Stomach (tissue), 19 donors: ENCODE results near the gene CD33. TPM values are rescaled to one million over a fixed set of nuclear protein-coding genes. Genes with fewer than 3 reads are reported as not detected.
"Not testable (repeated sequence)": the region's sequence is repeated elsewhere in the genome, so short reads cannot be mapped to it uniquely, and the experiment has no call there.

Experiments used
- DNase-seq, 2 donors: peaks; one replicate each; pipeline versions ENCODE4 v3.0.0 to v3.0.0-alpha.2; 2013 to 2019
- H3K27ac ChIP-seq, 5 donors: fragments of 200-600 bp in 4 of 5; sonication (generic) in 4 of 5; one replicate each; pipeline ENCODE4 v1.5.1; 2013 to 2019; ENCODE audit warnings: mild to moderate bottlenecking in 1 of 5, moderate library complexity in 1 of 5
- H3K27me3 ChIP-seq, 3 donors: fragments of 200-600 bp; sonication (generic); one replicate each; pipeline ENCODE4 v1.5.1; 2017 to 2019; ENCODE audit warnings: mixed run types in 1 of 3
- H3K36me3 ChIP-seq, 4 donors: fragments of 200-600 bp; sonication (generic); 1 replicate in 3 of 4; 2 replicates in 1 of 4; pipeline ENCODE4 v1.5.1; 2016 to 2019
- H3K4me1 ChIP-seq, 4 donors: fragments of 200-600 bp; sonication (generic); one replicate each; pipeline ENCODE4 v1.5.1; 2016 to 2019
- H3K4me3 ChIP-seq, 4 donors: fragments of 200-600 bp; sonication (generic) in 3 of 4; one replicate each; pipeline ENCODE4 v1.5.1; 2016 to 2019; ENCODE audit warnings: mild to moderate bottlenecking in 1 of 4
- H3K9me3 ChIP-seq, 4 donors: fragments of 200-600 bp; sonication (generic); one replicate each; pipeline ENCODE4 v1.5.1; 2016 to 2019
- CTCF ChIP-seq, 7 experiments: fragments of 450-650 bp in 4 of 7; fragments of 200-600 bp in 3 of 7; sonication (generic) in 3 of 7; IDR thresholded peaks; one replicate each; pipeline ENCODE4 v1.5.1; 2016 to 2019; ENCODE audit warnings: antibody characterized with exemption in 7 of 7, control low read depth in 2 of 7, mild to moderate bottlenecking in 1 of 7
- EP300 ChIP-seq: sonication (generic); formaldehyde crosslinking; IDR thresholded peaks from one replicate; pipeline ENCODE4 v1.6.1; 2017; ENCODE audit warnings: antibody characterized with exemption
- POLR2A ChIP-seq, 4 donors: fragments of 450-650 bp; IDR thresholded peaks; one replicate each; pipeline ENCODE4 v1.6.1; 2016; ENCODE audit warnings: antibody characterized with exemption in 4 of 4, control low read depth in 2 of 4, mild to moderate bottlenecking in 1 of 4, moderate library complexity in 1 of 4
- POLR2AphosphoS5 ChIP-seq, 3 donors: sonication (generic); formaldehyde crosslinking; IDR thresholded peaks; one replicate each; pipeline ENCODE4 v1.6.1; 2016; ENCODE audit warnings: antibody characterized with exemption in 3 of 3
- WGBS, 5 donors: extraction: QIAGEN DNeasy Blood & Tissue Kit in 3 of 5; methylation state at CpG; one replicate each; pipeline versions ENCODE4 v1.1.5 to v1.1.7; 2013 to 2018; 5-methylcytosine and 5-hydroxymethylcytosine counted together
- intact Hi-C: fragments of 100-400 bp; cut with DNase I; formaldehyde crosslinking; loops from one replicate; pipeline ENCODE4 v1.15.1; 2023; ENCODE audit warnings: low total_unique reads
- long read RNA-seq, 10 donors: transcript quantifications; one replicate each; lab custom pipeline, GENCODE V29; 2026
- polyA plus RNA-seq, 3 donors: library from polyadenylated mRNA; stranded (reverse); fragments of 200-250 nt; gene quantifications; one replicate each; pipeline ENCODE4 v1.2.3, GENCODE V29; 2013
- total RNA-seq, 5 donors: library from RNA; depleted of rRNA; stranded (reverse); fragments of >200 nt; gene quantifications; one replicate each; pipeline versions ENCODE4 v1.1.0 to v1.2.3, GENCODE V29; 2014 to 2016
- donor health status: healthy with polysubstance abuse.
- donor health status: Bipolar disorder and iron deficiency.
- donor health status: healthy.

Gene CD33
- total RNA-seq (1 to 10 TPM in 2 of 5 donors, not detected in 3; 3.7 to 4.8 TPM), polyA plus RNA-seq (1 to 10 TPM; 1.7 to 3.0 (median 1.7) TPM)
- long read RNA-seq, donor 1, result 0 reads
- long read RNA-seq, donor 2, partial matches to known transcripts, result 0 of 1 reads
- long read RNA-seq, donor 2, other reads (novel, unspliced or antisense), result 0 of 1 reads
- long read RNA-seq, donor 3, result 0 reads
- long read RNA-seq, donor 4, result 0 reads
- long read RNA-seq, donor 5, partial matches to known transcripts, result 0 of 1 reads
- long read RNA-seq, donor 5, other reads (novel, unspliced or antisense), result 0 of 1 reads
- long read RNA-seq, donor 6, partial matches to known transcripts, result 0 of 1 reads
- long read RNA-seq, donor 6, other reads (novel, unspliced or antisense), result 0 of 1 reads
- long read RNA-seq, donor 7, result 0 reads
- long read RNA-seq, donor 8, result 0 reads
- long read RNA-seq, donor 9, result 0 reads
- long read RNA-seq, donor 10, partial matches to known transcripts, result 0 of 1 reads
- long read RNA-seq, donor 10, other reads (novel, unspliced or antisense), result 0 of 1 reads

GRCh38 chr19:51224898-51225393 is at the start of gene CD33:
Gene CD33, plus strand, starts transcription at chr19:51225080. Its CDS starts 39 bp downstream, at chr19:51225119.
- intact Hi-C loops, H3K9me3 ChIP-seq, H3K4me1 ChIP-seq, H3K36me3 ChIP-seq: not testable (repeated sequence)
- H3K27me3 ChIP-seq, result peaks cover 0 to 25% (median 8%) of the 10 kb centered on the region in 3 donors
- H3K4me3 ChIP-seq, result peak within 1 kb of the TSS in 3 of 4 donors; percentile 13 to 31 (median 30)
- H3K27ac ChIP-seq, result peak within 1 kb of the TSS in 1 of 5 donors; percentile 28
- peak in 1 of 2 donors; percentile 4 for DNase-seq
- WGBS, 5 donors, result 61 to 68% (median 63%) methylated on average over 7 to 11 of the region's 11 CpGs

- no peaks in the 10 kb centered on the region for H3K36me3 ChIP-seq
- H3K9me3 ChIP-seq, result no peaks in the 10 kb centered on the region
- no peak overlapping the region for H3K4me3 ChIP-seq
- peak in 1 of 2 donors; percentile 16 for DNase-seq
- H3K27me3 ChIP-seq, result peaks cover 0 to 28% (median 7%) of the 10 kb centered on the region in 3 donors
- intact Hi-C loops, result no loop called here
- no peak overlapping the region for H3K27ac ChIP-seq
- no peak for TF ChIP-seq EP300
- TF ChIP-seq POLR2A (IDR thresholded peaks at IDR 0.05), result no peak
- TF ChIP-seq CTCF (IDR thresholded peaks at IDR 0.05), result no peak
- no peak for TF ChIP-seq POLR2AphosphoS5 (IDR thresholded peaks at IDR 0.05)
- no peaks in the 10 kb centered on the region for H3K4me1 ChIP-seq
- WGBS, 5 donors, result 33 to 48% (median 39%) methylated on average over 1 of the region's 1 CpG
Measured at GRCh38 chr19:51179256-51179655, 45.6 kb upstream of the CD33 start.

DNA sequence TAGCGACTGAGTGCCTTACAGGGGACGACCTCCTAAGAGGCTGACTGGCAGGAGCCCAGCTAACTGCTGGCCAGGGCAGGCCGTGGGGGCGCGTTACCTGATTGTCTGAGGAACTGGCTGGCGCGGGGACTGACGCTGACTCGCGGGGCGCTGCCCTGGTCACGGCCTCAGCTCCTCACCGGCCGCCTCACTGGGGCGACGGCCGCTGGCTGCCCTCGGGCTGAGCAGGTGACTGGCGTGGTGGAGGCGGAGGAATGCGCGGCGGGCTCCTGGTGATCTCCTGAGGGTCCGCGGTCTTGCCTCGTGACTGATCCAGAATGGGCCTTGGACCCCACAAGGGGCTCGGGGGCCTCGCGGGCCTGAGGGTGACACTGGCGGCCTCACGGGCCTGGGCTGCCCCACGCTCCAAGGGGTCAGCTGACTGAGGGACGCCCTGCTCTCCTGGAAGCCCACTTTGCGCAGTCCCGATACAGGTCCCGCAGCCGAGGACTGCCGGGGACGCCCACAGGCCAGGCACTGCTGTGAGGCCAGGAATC is 43.4 kb upstream of the CD33 start:
- no peak for DNase-seq
- TF ChIP-seq POLR2A (IDR thresholded peaks at IDR 0.05) (no peak), CTCF (IDR thresholded peaks at IDR 0.05) (no peak), POLR2AphosphoS5 (IDR thresholded peaks at IDR 0.05) (no peak), EP300 (no peak)
- Histone ChIP-seq H3K36me3 (no peaks in the 10 kb centered on the region), H3K27me3 (peaks cover 4 to 44% (median 7%) of the 10 kb centered on the region in 3 donors), H3K9me3 (no peaks in the 10 kb centered on the region), H3K4me3 (no peak overlapping the region), H3K27ac (no peak overlapping the region), H3K4me1 (no peaks in the 10 kb centered on the region)
- intact Hi-C loops, result no loop called here
- WGBS, 5 donors, result 90 to 94% (median 92%) methylated on average over 32 to 39 of the region's 39 CpGs

DNA sequence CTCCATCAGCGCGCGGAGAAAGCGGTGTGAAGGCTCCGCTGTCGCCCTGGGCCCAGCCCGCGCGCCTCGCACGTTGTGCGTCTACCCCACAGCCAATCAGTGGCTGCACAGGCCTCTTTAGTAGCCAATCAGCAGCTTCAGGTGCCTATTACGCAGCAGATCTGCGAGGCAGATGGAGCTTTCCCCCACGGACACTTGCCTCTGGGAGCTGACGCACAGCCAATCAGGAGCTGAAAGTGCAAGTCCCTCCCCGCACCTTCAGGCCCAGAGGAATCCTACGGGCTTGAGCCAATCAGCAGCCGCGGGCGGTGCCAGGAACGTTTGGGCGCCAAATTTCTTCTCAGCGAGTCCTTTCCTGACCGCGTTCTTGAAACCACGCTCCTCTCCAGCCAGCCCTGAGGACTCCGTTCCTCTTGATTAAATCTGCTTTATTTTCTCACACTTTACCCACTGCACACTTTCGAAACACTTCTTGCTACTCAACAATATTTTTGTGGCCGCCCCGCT is 42.9 kb upstream of the CD33 start:
- H3K4me1 ChIP-seq, result no peaks in the 10 kb centered on the region
- no peaks in the 10 kb centered on the region for H3K9me3 ChIP-seq
- H3K27me3 ChIP-seq, result peaks cover 4 to 46% (median 7%) of the 10 kb centered on the region in 3 donors
- H3K27ac ChIP-seq, result no peak overlapping the region
- intact Hi-C loops, result no loop called here
- no peak overlapping the region for H3K4me3 ChIP-seq
- 57 to 71% (median 70%) methylated on average over 30 to 31 of the region's 31 CpGs for WGBS, 5 donors
- no peak for TF ChIP-seq EP300
- no peak for TF ChIP-seq POLR2A (IDR thresholded peaks at IDR 0.05)
- TF ChIP-seq POLR2AphosphoS5 (IDR thresholded peaks at IDR 0.05), result no peak
- TF ChIP-seq CTCF (IDR thresholded peaks at IDR 0.05), result no peak
- DNase-seq, result no peak
- H3K36me3 ChIP-seq, result no peaks in the 10 kb centered on the region
